Tibial nerve (tissue), 4 donors: ENCODE data around the gene KIF17. TPM values are rescaled to one million over a fixed set of nuclear protein-coding genes. Genes with fewer than 3 reads are reported as not detected.

Experiments
- DNase-seq, 2 donors: peaks; one replicate each; pipeline ENCODE4 v3.0.0-alpha.2; 2019; ENCODE audit warnings: low spot score in 2 of 2
- H3K27ac ChIP-seq, 4 donors: fragments of 200-600 bp; sonication (generic) in 3 of 4; one replicate each; pipeline ENCODE4 v1.5.1; 2017 to 2019; ENCODE audit warnings: mild to moderate bottlenecking in 1 of 4
- H3K27me3 ChIP-seq, 2 donors: fragments of 200-600 bp; sonication (generic) in 1 of 2; one replicate each; pipeline versions ENCODE4 v1.5.1 to v1.6.0; 2017 to 2019
- H3K36me3 ChIP-seq, 3 donors: fragments of 200-600 bp; sonication (generic); one replicate each; pipeline ENCODE4 v1.5.1; 2018 to 2019
- H3K4me1 ChIP-seq, 4 donors: fragments of 200-600 bp; sonication (generic) in 3 of 4; one replicate each; pipeline ENCODE4 v1.5.1; 2017 to 2019
- H3K4me3 ChIP-seq, 4 donors: fragments of 200-600 bp; sonication (generic) in 3 of 4; one replicate each; pipeline ENCODE4 v1.5.1; 2017 to 2019; ENCODE audit warnings: mild to moderate bottlenecking in 1 of 4, moderate library complexity in 1 of 4
- H3K9me3 ChIP-seq, 4 donors: fragments of 200-600 bp; sonication (generic) in 3 of 4; one replicate each; pipeline ENCODE4 v1.5.1; 2017 to 2019
- EP300 ChIP-seq, 2 donors: sonication (generic); formaldehyde crosslinking; IDR thresholded peaks; one replicate each; pipeline ENCODE4 v1.6.1; 2017; ENCODE audit warnings: antibody characterized with exemption in 2 of 2, mild to moderate bottlenecking in 1 of 2
- POLR2A ChIP-seq, 2 donors: fragments of 450-650 bp; IDR thresholded peaks; one replicate each; pipeline ENCODE4 v1.6.1; 2017; ENCODE audit warnings: antibody characterized with exemption in 2 of 2, mild to moderate bottlenecking in 2 of 2, moderate library complexity in 2 of 2
- WGBS, 2 donors: methylation state at CpG; one replicate each; pipeline ENCODE4 v1.1.5; 2018; 5-methylcytosine and 5-hydroxymethylcytosine counted together
- total RNA-seq, 4 donors: library from RNA; depleted of rRNA; stranded (reverse); fragments of >200 nt; gene quantifications; one replicate each; pipeline ENCODE4 v1.1.0, GENCODE V29; 2016
- TF ChIP-seq, protein P1 (sequence below), 5 experiments: fragments of 200-600 bp in 3 of 5; fragments of 450-650 bp in 2 of 5; sonication (generic) in 3 of 5; IDR thresholded peaks; one replicate each; pipeline ENCODE4 v1.5.1; 2016 to 2019; ENCODE audit warnings: antibody characterized with exemption in 5 of 5, mild to moderate bottlenecking in 3 of 5, moderate library complexity in 2 of 5

KIF17 gene
- total RNA-seq, 4 donors from 2014 or later, result 0.59 to 4.2 (median 3.3) TPM

- TF ChIP-seq EP300 (IDR thresholded peaks at IDR 0.05) (no peak), POLR2A (IDR thresholded peaks at IDR 0.05) (no peak)
- TF ChIP-seq, protein P1, sequence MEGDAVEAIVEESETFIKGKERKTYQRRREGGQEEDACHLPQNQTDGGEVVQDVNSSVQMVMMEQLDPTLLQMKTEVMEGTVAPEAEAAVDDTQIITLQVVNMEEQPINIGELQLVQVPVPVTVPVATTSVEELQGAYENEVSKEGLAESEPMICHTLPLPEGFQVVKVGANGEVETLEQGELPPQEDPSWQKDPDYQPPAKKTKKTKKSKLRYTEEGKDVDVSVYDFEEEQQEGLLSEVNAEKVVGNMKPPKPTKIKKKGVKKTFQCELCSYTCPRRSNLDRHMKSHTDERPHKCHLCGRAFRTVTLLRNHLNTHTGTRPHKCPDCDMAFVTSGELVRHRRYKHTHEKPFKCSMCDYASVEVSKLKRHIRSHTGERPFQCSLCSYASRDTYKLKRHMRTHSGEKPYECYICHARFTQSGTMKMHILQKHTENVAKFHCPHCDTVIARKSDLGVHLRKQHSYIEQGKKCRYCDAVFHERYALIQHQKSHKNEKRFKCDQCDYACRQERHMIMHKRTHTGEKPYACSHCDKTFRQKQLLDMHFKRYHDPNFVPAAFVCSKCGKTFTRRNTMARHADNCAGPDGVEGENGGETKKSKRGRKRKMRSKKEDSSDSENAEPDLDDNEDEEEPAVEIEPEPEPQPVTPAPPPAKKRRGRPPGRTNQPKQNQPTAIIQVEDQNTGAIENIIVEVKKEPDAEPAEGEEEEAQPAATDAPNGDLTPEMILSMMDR (IDR thresholded peaks at IDR 0.05), result no peak
Observed at GRCh38 chr1:20663969-20664715, 53.7 kb downstream of the KIF17 start.

GRCh38 chr1:20663365-20663764, 54.4 kb downstream of the KIF17 start:
- Histone ChIP-seq H3K4me3 (no peak overlapping the region), H3K27me3 (no peaks in the 10 kb centered on the region), H3K9me3 (no peaks in the 10 kb centered on the region), H3K36me3 (peaks cover 0 to 2% (median 0%) of the 10 kb centered on the region in 3 donors), H3K4me1 (peaks cover 0 to 34% (median 12%) of the 10 kb centered on the region in 4 donors), H3K27ac (no peak overlapping the region)
- 81 to 83% methylated on average over 1 of the region's 1 CpG for WGBS, 2 donors
- TF ChIP-seq POLR2A (IDR thresholded peaks at IDR 0.05) (no peak), EP300 (IDR thresholded peaks at IDR 0.05) (no peak)
- TF ChIP-seq, protein P1 (IDR thresholded peaks at IDR 0.05), result no peak
- DNase-seq, result no peak

More at GRCh38 chr1:20663969-20664715, 53.7 kb downstream of the KIF17 start:
- no peaks in the 10 kb centered on the region for H3K9me3 ChIP-seq
- DNase-seq, result no peak
- no peak overlapping the region for H3K4me3 ChIP-seq
- peaks cover 0 to 28% (median 11%) of the 10 kb centered on the region in 4 donors for H3K4me1 ChIP-seq
- no peaks in the 10 kb centered on the region for H3K36me3 ChIP-seq
- 75 to 85% methylated on average over 10 to 12 of the region's 12 CpGs for WGBS, 2 donors
- H3K27ac ChIP-seq, result no peak overlapping the region
- H3K27me3 ChIP-seq, result no peaks in the 10 kb centered on the region

DNA sequence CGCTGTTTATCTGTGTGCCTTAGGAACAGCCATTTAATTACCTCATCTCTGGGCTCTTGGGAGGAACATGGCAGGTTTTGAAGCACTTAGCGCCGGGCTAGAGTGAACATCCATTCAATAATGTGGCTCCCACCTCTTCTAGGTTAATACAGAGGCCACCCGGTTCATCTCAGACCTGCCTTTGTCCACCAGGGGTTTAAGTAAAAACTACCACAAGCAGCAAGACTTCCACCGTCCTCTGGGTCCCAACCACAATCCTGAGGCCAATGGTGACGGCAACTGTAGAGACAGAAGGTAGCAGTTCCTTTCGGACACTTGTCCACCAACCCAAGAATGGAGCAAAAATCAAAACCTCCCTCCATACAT, 55.7 kb downstream of the KIF17 start:
- TF ChIP-seq, protein P1 (IDR thresholded peaks at IDR 0.05), result no peak
- TF ChIP-seq EP300 (IDR thresholded peaks at IDR 0.05) (no peak), POLR2A (IDR thresholded peaks at IDR 0.05) (no peak)
- no peak for DNase-seq
- no peaks in the 10 kb centered on the region for H3K27me3 ChIP-seq
- WGBS, 2 donors, result 62% methylated on average over 6 to 7 of the region's 7 CpGs
- H3K36me3 ChIP-seq, result peaks cover 0 to 14% (median 0%) of the 10 kb centered on the region in 3 donors
- H3K9me3 ChIP-seq, result no peaks in the 10 kb centered on the region
- H3K4me3 ChIP-seq, result peak overlapping the region; percentile 55 to 91 (median 86)
- H3K27ac ChIP-seq, result peak overlapping the region in 3 of 4 donors; percentile 80 to 89 (median 89)
- H3K4me1 ChIP-seq, result peaks cover 0 to 35% (median 12%) of the 10 kb centered on the region in 4 donors

GRCh38 chr1:20661207-20662109, 56.3 kb downstream of the KIF17 start, which contains the start of gene DDOST:
Gene DDOST (minus strand): TSS chr1:20661369. CDS start chr1:20661350, 19 bp downstream.
- WGBS, 2 donors, result 1 to 2% methylated on average over 14 to 55 of the region's 58 CpGs
- no peaks in the 10 kb centered on the region for H3K9me3 ChIP-seq
- peak within 1 kb of the TSS; percentile 55 to 91 (median 86) for H3K4me3 ChIP-seq
- DNase-seq, result peak; percentile 81 to 86
- H3K4me1 ChIP-seq, result peaks cover 0 to 35% (median 12%) of the 10 kb centered on the region in 4 donors
- H3K27me3 ChIP-seq, result no peaks in the 10 kb centered on the region
- H3K36me3 ChIP-seq, result peaks cover 0 to 21% (median 0%) of the 10 kb centered on the region in 3 donors
- TF ChIP-seq, protein P1 (IDR thresholded peaks at IDR 0.05), result peak in 4 of 5 experiments; percentile 37 to 71 (median 54)
- TF ChIP-seq EP300 (IDR thresholded peaks at IDR 0.05), result peak in 1 of 2 donors; percentile 74
- TF ChIP-seq POLR2A (IDR thresholded peaks at IDR 0.05), result peak in 1 of 2 donors; percentile 50
- peak within 1 kb of the TSS; percentile 9 to 89 (median 84) for H3K27ac ChIP-seq
